ENCODE data around the gene SPOP.

SPOP gene

GRCh38 chr17:49612726-49613125 is 65.2 kb downstream of the SPOP start:
- no peak for DNase-seq

DNA sequence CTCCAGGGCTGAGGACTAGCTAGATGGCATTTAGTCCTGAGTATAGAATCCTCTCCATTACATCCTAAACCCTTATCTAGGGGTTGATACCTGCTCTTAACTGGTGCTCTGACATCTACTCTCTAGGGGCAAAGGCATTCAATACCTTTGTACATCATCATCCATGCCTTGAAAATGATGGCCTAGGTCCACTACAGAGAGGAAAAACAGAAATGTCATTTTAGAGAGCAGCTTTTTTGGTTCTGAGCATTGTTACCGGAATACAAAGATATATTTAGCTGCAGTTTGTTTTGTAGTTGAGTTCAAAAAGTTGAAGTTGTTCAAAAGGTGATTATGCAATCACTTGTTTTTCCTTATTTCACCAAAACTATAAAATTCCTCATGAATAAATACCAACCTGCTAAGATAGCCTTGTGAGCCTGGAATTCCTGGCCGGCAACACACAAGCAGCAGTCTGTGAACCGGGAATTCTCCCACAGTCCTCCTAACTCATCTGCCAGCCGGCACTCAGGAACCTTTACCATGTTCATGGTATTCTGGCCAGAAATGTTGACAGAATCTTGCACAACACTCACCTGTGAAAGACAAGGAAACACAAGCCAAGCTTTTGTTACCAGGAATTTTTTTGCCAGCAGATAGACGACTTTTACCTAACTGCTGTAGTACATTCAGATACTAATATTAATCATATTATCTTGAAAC is 66.9 kb downstream of the SPOP start:
- no peak for DNase-seq

DNA sequence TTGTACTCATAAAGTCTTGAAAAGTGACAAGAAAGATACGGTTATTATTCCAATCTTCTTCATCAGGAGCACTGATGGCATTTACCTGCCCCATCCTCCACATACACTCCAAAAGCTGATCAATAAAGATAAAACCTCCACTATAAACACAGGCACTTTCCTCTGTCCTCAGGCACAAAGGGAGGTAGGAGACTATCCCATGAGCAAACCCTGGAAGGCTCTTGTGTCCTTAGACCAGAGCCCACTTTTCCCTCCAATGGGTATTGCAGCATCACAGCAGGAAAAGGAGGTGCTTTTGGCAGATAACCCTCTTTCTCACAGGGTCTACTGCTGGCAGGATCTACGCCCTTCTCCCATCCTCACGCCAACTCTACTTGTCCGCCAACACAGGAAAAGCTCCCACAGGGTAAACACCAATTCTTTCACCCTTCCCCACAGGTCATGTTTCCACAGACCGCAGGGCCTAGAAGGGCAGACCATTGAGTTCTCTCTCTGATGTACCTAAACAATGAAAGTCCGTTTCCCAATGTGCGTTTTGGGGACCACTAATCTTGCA is 73.5 kb downstream of the SPOP start:
- DNase-seq = no peak

DNA sequence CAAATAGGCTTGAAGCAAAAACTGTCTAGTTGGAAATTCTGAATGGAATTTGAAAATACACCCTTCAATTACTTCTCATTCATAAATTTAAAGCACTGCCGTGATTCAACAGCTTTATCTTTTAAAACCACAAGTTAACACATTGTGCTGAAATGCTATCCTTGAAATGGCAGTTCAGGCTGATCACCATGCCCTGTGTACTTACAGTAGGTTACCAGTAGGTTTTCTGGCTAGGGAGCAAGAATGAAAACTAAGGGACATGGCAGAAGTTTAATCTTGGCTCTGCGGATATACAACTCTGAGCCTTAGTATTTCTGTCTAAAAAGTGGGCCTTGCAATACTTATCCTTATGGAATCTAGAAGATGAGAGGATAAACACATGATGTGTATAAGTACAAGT is 74.2 kb downstream of the SPOP start:
- DNase-seq = no peak

GRCh38 chr17:49603238-49603637 is 74.7 kb downstream of the SPOP start:
- DNase-seq = no peak

- no peak for DNase-seq
These were observed 75.1 kb downstream of the SPOP start for GRCh38 chr17:49602783-49603182.

GRCh38 chr17:49600949-49601348 is 76.9 kb downstream of the SPOP start:
- DNase-seq = no peak

GRCh38 chr17:49598918-49599317 is 79.0 kb downstream of the SPOP start:
- DNase-seq = no peak

DNA sequence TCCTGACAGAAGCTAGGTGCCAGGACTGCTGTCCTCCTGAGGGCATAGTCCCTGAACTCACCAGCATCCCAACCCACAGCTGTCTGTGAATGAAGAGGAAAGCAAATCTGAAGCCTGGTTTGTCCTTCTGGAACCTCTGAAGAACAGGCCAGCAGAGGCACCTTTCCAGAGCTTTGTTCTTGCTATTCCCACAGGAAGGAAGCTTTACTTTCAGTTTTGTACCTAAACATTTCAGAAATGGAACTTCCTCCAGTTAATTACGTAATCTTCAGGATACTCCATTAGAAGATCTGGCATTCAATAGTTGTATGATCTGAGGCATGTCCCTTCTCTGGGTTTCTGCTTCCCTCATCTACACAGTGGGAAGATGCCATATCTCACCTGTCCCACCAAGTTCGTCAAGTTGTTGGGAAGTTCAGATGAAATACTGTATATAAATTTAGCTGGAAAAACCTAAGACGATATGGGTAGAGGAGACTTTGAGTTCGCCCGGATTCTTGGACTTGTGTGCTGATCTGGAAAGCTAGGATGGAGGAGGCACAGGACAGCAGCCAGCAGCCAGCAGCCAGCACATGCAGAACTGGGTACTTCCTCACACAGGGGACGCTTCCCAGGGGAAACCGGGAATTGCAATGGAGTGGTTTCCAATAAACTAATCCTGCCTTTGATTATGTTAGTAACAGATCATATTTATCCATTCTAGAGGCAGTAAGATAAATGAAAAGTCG is 79.8 kb downstream of the SPOP start:
- DNase-seq = no peak

GRCh38 chr17:49597436-49597835 is 80.5 kb downstream of the SPOP start:
- no peak for DNase-seq

- no peak for DNase-seq
These were observed 81.2 kb downstream of the SPOP start for GRCh38 chr17:49596613-49597244.

DNA sequence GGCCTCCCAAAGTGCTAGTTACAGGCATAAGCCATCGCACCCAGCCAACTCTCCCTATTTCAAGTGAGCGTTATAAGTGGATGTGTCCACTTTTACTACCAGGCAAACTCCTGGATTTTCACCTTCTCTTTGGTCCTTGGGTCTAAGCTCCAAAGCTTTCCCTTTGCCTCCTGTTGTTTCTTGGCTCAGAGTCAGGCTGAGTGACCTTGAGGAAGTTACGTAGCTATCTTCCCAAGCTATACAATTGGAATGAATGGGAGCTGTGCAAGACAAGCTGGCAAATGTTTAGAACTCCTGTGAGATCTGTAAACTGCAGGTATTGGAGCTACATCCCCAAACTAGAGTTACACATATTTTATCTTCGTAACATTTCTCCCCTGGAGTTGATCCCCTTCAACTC is 81.9 kb downstream of the SPOP start:
- DNase-seq = no peak

DNA sequence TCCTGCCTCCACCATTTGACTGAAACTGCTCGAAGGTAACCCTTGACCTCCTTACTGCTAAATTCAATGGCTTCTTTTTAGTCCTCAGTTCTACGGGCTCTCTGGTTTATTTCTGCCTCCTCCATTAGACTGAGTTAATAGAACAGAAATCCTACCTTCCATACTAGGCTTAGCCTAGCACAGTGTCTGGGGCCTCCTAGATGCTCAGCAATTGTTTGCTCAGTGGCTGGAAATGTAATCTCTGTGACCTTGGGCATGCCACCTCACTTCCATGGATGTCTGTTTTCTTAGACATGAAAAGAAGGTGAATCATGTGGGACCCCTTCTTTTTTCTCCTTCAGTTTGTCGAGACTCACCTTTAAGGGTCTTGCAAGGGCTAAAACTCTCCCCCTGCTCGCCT is 82.6 kb downstream of the SPOP start:
- no peak for DNase-seq

DNA sequence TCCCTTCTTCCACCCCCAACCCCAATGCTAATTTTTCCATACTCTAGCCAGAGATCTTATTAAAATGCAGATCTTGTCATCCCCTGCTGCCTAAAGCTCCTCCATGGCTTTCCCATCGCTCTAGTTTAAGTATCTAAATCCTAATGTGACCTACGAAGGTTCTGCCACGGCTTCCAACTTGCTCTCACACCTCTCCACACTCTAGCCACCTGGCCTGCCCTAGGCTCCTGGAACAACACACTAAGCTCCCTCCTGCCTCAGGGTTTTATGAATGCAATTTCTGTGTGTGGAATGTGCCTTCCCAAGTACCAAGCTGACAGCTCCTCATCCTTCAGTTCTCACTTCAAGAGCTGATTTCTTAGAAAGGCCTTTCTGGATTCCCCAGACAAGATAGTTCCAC is 85.6 kb downstream of the SPOP start:
- DNase-seq = no peak

DNA sequence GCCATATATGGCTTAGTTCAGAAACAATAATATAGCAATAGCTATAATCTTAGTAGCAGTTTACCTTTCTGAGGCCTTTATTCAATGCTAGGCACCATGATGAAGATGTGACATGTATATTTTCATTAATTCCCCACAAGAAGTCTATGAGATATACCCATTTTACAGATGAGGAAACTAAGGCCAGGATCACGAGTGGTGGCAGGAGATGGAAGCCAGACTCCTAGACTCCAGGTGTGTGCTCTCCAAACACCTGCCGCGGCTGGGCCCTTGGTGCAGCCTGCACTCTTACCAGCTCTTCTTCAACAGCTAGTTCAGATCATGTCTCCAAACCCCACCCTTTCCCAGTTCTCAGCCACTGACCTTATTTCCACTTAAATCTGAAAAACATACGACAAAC is 87.0 kb downstream of the SPOP start:
- DNase-seq = no peak

DNA sequence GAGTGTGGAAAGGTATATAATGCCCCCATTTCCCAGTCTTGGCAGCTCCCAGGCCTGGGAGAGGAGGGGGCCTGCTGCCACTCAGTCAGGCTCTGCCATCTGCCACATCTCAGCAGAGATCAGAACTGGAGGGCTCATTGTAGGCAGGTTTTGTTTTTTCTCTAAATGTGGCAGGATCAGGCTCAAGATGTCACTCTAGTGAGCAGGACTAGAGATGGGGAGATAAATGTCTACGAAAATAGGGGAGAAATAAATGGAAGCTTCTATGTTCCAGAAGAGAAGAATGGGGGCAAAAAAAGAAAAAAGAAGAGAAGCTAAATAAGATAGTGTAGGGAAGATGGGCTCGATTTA is 88.3 kb downstream of the SPOP start:
- no peak for DNase-seq

- no peak for DNase-seq
These were observed 88.9 kb downstream of the SPOP start for GRCh38 chr17:49588726-49589576.

- no peak for DNase-seq
These were observed 89.6 kb downstream of the SPOP start for GRCh38 chr17:49588312-49588711.

GRCh38 chr17:49587366-49588073 is 90.4 kb downstream of the SPOP start:
- DNase-seq = no peak

DNA sequence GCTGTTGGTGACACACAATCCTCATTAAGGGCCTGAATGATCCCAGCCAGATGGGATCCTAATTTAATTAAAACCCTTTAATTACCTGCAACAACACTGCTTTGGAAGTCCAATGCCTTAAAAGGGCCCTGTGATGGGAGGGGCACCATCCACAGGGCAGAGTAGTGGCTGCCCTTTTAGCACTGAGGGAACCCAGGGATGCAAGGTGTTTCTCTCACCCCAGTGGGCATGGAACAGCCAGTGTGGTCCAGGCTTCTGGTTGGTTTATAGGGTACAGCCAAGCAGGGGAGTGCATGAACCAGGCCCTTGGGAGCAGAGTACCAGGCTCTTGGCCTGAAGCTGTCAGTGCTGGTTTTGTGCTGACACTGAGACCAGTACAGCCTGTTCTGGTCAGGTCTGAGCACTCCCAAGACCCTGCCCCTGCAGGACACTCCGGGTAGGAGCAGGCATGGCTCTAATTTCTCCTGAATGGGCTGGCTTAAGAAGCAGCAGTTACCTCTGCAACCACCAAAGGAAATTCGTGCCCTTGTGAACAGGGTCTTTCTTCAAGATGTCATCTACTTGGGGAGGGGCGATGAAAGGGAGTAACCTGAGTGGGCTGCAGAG is 92.4 kb downstream of the SPOP start:
- no peak for DNase-seq

DNA sequence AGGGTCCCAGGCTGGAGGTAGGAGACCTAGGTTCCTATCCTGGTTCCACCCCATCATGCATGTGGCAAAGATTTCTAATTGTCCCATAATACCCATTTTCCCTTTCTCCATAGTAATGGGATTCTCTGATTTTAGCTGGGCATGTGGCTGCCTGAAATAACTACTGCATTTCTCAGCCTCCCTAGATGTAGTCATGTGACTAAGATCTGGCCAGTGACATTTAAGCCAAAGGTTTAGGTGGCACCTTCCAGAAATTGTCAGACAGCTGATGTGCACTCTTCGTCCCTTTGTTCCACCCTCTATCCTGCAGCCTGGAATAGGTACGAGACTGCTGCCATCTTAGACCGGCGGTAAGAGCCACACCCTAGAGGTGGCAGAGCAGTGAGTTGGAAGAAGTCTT is 94.0 kb downstream of the SPOP start:
- no peak for DNase-seq

DNA sequence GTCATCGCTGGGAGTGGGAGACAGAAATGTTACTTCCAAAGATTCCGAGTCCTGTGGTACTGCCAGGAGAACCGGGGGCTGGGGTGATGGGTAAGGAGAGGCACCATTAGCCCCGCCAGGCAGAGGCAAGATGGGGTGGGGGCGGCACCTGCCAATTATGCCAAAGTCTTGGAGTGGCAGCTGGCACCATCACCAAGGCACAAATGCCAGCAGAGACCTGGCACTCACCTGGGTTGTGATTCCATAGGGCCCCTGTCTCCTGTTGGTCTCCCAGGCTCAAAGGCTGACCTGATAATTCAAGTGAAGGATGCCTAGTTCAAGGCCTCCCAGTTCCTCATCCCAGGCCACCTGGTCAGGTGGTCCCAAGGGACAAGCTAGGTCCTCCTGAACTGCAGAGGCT is 94.7 kb downstream of the SPOP start:
- no peak for DNase-seq

Data from activated CD4-positive, alpha-beta T cell treated with anti-CD3 and anti-CD28 coated beads for 1 hour (primary cell).